Neuronal stem cell (in vitro differentiated cells): ENCODE data around the gene CEP152.

Experiments used
- DNase-seq: peaks from one replicate; pipeline ENCODE4 v3.0.0-alpha.2; 2013; ENCODE audit warnings: low spot score
- H2AFZ ChIP-seq: one replicate; pipeline ENCODE4 v1.6.1; 2013; ENCODE audit warnings: mild to moderate bottlenecking, low read length, inconsistent platforms
- H2AK5ac ChIP-seq: 2 replicates; pipeline ENCODE4 v1.6.1; 2013; ENCODE audit warnings: low read depth, mild to moderate bottlenecking, inconsistent platforms, low read length, moderate library complexity, mixed read lengths
- H2BK120ac ChIP-seq: 2 replicates; pipeline ENCODE4 v1.6.1; 2013; ENCODE audit warnings: low read depth, mild to moderate bottlenecking, inconsistent platforms, low read length, moderate library complexity, mixed read lengths
- H2BK12ac ChIP-seq: one replicate; pipeline ENCODE4 v1.6.1; 2013; ENCODE audit warnings: low read length, inconsistent platforms
- H2BK15ac ChIP-seq: 2 replicates; pipeline ENCODE4 v1.6.1; 2013; ENCODE audit warnings: mild to moderate bottlenecking, low read length, inconsistent platforms, mixed read lengths
- H2BK5ac ChIP-seq: one replicate; pipeline ENCODE4 v1.6.1; 2013; ENCODE audit warnings: inconsistent platforms, mild to moderate bottlenecking, low read length, moderate library complexity
- H3K14ac ChIP-seq: one replicate; pipeline ENCODE4 v1.6.1; 2013; ENCODE audit warnings: low read length, inconsistent platforms
- H3K18ac ChIP-seq: 2 replicates; pipeline ENCODE4 v1.6.1; 2013; ENCODE audit warnings: low read length, inconsistent platforms
- H3K23ac ChIP-seq: 2 replicates; pipeline ENCODE4 v1.6.1; 2013; ENCODE audit warnings: low read depth, mild to moderate bottlenecking, mixed read lengths, low read length, inconsistent platforms; ENCODE audit not compliant: poor library complexity
- H3K27ac ChIP-seq: replicated peaks from 3 replicates; pipeline ENCODE4 v1.5.1; 2013; ENCODE audit warnings: low read length, inconsistent platforms
- H3K27me3 ChIP-seq, 3 experiments: 2 replicates each; pipeline ENCODE4 v1.6.1; 2013; ENCODE audit warnings: low read length in 3 of 3, mild to moderate bottlenecking in 2 of 3, inconsistent platforms in 1 of 3, low read depth in 1 of 3, mixed read lengths in 1 of 3, moderate library complexity in 1 of 3; ENCODE audit not compliant: control insufficient read depth in 3 of 3, insufficient read depth in 3 of 3
- H3K36me3 ChIP-seq, 2 donors: replicated peaks in 1 of 2; 2 replicates each; pipeline ENCODE4 v1.6.1; 2013; ENCODE audit warnings: low read length in 2 of 2; ENCODE audit not compliant: control insufficient read depth in 2 of 2, insufficient read depth in 2 of 2
- H3K4ac ChIP-seq: 2 replicates; pipeline ENCODE4 v1.6.1; 2013; ENCODE audit warnings: inconsistent platforms, mild to moderate bottlenecking, low read length, moderate library complexity
- H3K4me1 ChIP-seq, 2 donors: 1 replicate in 1 of 2; 2 replicates in 1 of 2; pipeline ENCODE4 v1.6.1; 2013; ENCODE audit warnings: low read length in 2 of 2, low read depth in 1 of 2; ENCODE audit not compliant: control insufficient read depth in 2 of 2, insufficient read depth in 1 of 2
- H3K4me2 ChIP-seq: one replicate; pipeline ENCODE4 v1.6.1; 2013; ENCODE audit warnings: mild to moderate bottlenecking, low read length, inconsistent platforms; ENCODE audit not compliant: insufficient read depth, poor library complexity, severe bottlenecking
- H3K4me3 ChIP-seq, 2 donors: 2 replicates each; pipeline ENCODE4 v1.5.1; 2013; ENCODE audit warnings: low read length in 2 of 2, mild to moderate bottlenecking in 2 of 2, inconsistent platforms in 1 of 2, moderate library complexity in 1 of 2
- H3K79me1 ChIP-seq: one replicate; pipeline ENCODE4 v1.6.1; 2013; ENCODE audit warnings: low read depth, mild to moderate bottlenecking, inconsistent platforms, low read length, moderate library complexity
- H3K9ac ChIP-seq: one replicate; pipeline ENCODE4 v1.6.1; 2013; ENCODE audit warnings: mild to moderate bottlenecking, low read depth, low read length, inconsistent platforms; ENCODE audit not compliant: poor library complexity
- H3K9me3 ChIP-seq, 2 donors: replicated peaks in 1 of 2; 2 replicates each; pipeline versions ENCODE3 to v1.6.1; 2013; ENCODE audit warnings: low read length in 2 of 2, mild to moderate bottlenecking in 2 of 2, inconsistent platforms in 1 of 2, low read depth in 1 of 2, mixed read lengths in 1 of 2, moderate library complexity in 1 of 2; ENCODE audit not compliant: control insufficient read depth in 2 of 2, insufficient read depth in 1 of 2
- H4K8ac ChIP-seq: one replicate; pipeline ENCODE4 v1.6.1; 2013; ENCODE audit warnings: low read depth, mild to moderate bottlenecking, inconsistent platforms, low read length, moderate library complexity
- H4K91ac ChIP-seq: one replicate; pipeline ENCODE4 v1.6.1; 2013; ENCODE audit warnings: low read length, low read depth, mild to moderate bottlenecking, inconsistent platforms; ENCODE audit not compliant: poor library complexity
- WGBS, 2 donors: extraction: QIAGEN DNeasy Blood & Tissue Kit; methylation state at CpG; one replicate each; pipeline ENCODE4 v1.1.7; 2013; ENCODE audit warnings: missing lambda C conversion rate in 2 of 2, mixed read lengths in 1 of 2; ENCODE audit not compliant: insufficient read length in 2 of 2, insufficient replicate concordance in 1 of 2; ENCODE audit errors: extremely low coverage in 2 of 2; 5-methylcytosine and 5-hydroxymethylcytosine counted together

Gene CEP152

GRCh38 chr15:48781017-48781416, 29.9 kb downstream of the CEP152 start:
- Histone ChIP-seq H2BK15ac (no peak overlapping the region), H2BK120ac (no peak overlapping the region), H3K9me3 (no peaks in the 10 kb centered on the region), H3K27me3 (no peaks in the 10 kb centered on the region), H3K14ac (no peak overlapping the region), H3K23ac (no peak overlapping the region), H2BK12ac (no peak overlapping the region), H3K27ac (no peak overlapping the region), H2BK5ac (no peak overlapping the region), H4K91ac (no peak overlapping the region), H3K4me3 (no peak overlapping the region), H2AK5ac (no peak overlapping the region), H4K8ac (no peak overlapping the region), H3K36me3 (peaks cover 15 to 72% of the 10 kb centered on the region in 2 donors), H3K4ac (no peak overlapping the region), H3K18ac (no peak overlapping the region), H3K4me2 (no peak overlapping the region), H3K9ac (no peak overlapping the region), H3K4me1 (no peaks in the 10 kb centered on the region), H2AFZ (no peak overlapping the region), H3K79me1 (no peaks in the 10 kb centered on the region)
- DNase-seq: no peak
- WGBS, 2 donors: no CpG with 5 or more reads among the region's 2 CpGs

- Histone ChIP-seq H2BK120ac (no peak overlapping the region), H3K23ac (no peak overlapping the region), H2AK5ac (no peak overlapping the region), H3K9ac (no peak overlapping the region), H3K18ac (no peak overlapping the region), H3K79me1 (no peaks in the 10 kb centered on the region), H3K4me3 (no peak overlapping the region), H3K27ac (no peak overlapping the region), H2BK12ac (no peak overlapping the region), H2AFZ (no peak overlapping the region), H2BK15ac (no peak overlapping the region), H3K4me2 (no peak overlapping the region), H3K4me1 (no peaks in the 10 kb centered on the region), H3K4ac (no peak overlapping the region), H3K36me3 (peaks cover 13 to 61% of the 10 kb centered on the region in 2 donors), H2BK5ac (no peak overlapping the region), H3K9me3 (peaks cover 0 to 15% of the 10 kb centered on the region in 2 donors), H3K14ac (no peak overlapping the region), H3K27me3 (no peaks in the 10 kb centered on the region), H4K91ac (no peak overlapping the region), H4K8ac (no peak overlapping the region)
- WGBS, 2 donors: no CpG with 5 or more reads among the region's 10 CpGs
- no peak for DNase-seq
These were observed 32.5 kb downstream of the CEP152 start for GRCh38 chr15:48778331-48778730.

DNA sequence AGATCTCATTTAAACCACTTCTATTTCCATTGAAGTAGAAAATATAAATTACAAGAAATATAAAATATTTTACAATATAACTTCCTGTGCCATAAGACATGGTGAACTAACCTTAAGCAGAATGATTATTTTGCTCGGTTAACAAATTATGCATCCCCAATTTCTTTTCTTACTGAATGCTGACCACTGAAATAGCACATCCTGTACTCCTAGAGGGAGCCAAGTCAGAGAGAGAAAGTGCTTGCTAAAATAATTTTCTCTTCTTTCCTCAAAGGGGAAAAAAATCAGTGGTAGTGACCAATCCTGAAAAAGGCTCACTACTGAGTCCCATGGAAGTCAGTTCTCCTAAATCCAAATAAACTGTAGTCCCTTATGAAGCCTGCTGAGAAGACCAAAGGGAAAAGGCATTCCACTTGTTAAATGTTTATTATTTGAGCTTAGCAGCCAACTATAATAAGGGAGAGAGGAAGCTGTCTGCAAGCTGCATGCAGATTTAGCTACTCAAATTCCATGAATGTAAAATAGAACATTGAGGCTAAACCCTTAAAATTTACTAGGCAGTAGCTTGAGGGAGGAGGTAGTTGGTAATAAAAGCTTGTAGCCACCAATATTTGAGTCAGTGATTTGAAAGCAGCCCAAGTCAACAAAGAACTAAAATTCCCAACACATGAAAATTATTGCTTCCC, 33.1 kb downstream of the CEP152 start:
- Histone ChIP-seq H2AFZ (no peak overlapping the region), H3K27ac (no peak overlapping the region)
- no CpG with 5 or more reads among the region's 1 CpG for WGBS, 2 donors

DNA sequence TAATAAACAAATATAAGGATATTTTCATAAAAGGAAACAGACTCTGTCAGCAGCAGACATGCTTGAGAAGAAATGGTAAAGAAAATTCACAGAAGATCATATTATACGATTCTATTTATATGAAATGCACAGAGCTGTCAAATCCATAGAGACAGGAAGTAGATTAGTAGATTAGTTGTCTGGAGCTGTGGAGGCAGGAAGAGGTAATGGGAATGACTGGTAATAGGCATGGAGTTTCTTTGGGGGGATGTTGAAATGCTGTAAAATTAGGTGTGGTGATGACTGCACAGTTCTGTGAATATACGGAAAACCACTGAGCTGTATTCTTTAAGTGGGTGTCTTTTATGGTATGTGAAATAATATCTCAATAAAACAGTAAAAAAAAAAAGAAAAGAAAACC, 35.3 kb downstream of the CEP152 start:
- Histone ChIP-seq H2BK12ac (no peak overlapping the region), H3K27ac (no peak overlapping the region), H3K4ac (no peak overlapping the region), H4K8ac (no peak overlapping the region), H3K4me1 (no peaks in the 10 kb centered on the region), H3K23ac (no peak overlapping the region), H3K18ac (no peak overlapping the region), H3K4me2 (no peak overlapping the region), H2BK120ac (no peak overlapping the region), H3K14ac (no peak overlapping the region), H2AK5ac (no peak overlapping the region), H2BK5ac (no peak overlapping the region), H3K9ac (no peak overlapping the region), H4K91ac (no peak overlapping the region), H3K79me1 (no peaks in the 10 kb centered on the region), H3K27me3 (no peaks in the 10 kb centered on the region), H2BK15ac (no peak overlapping the region), H3K36me3 (peaks cover 5 to 55% of the 10 kb centered on the region in 2 donors), H3K9me3 (peaks cover 0 to 15% of the 10 kb centered on the region in 2 donors), H3K4me3 (no peak overlapping the region), H2AFZ (no peak overlapping the region)
- DNase-seq: no peak
- WGBS, 2 donors: no CpG with 5 or more reads among the region's 2 CpGs

More for the DNA sequence above, 33.1 kb downstream of the CEP152 start:
- no peak overlapping the region for H2BK15ac ChIP-seq
- H2BK120ac ChIP-seq: no peak overlapping the region
- H2AK5ac ChIP-seq: no peak overlapping the region
- no peak overlapping the region for H3K4me3 ChIP-seq
- H3K9me3 ChIP-seq: peaks cover 0 to 15% of the 10 kb centered on the region in 2 donors
- DNase-seq: no peak
- H4K91ac ChIP-seq: no peak overlapping the region
- H4K8ac ChIP-seq: no peak overlapping the region
- no peak overlapping the region for H3K4ac ChIP-seq
- H3K23ac ChIP-seq: no peak overlapping the region
- no peaks in the 10 kb centered on the region for H3K79me1 ChIP-seq
- no peak overlapping the region for H2BK12ac ChIP-seq
- no peak overlapping the region for H3K4me2 ChIP-seq
- H3K4me1 ChIP-seq: no peaks in the 10 kb centered on the region
- H3K27me3 ChIP-seq: no peaks in the 10 kb centered on the region
- no peak overlapping the region for H3K9ac ChIP-seq
- no peak overlapping the region for H3K14ac ChIP-seq
- H3K18ac ChIP-seq: no peak overlapping the region
- H2BK5ac ChIP-seq: no peak overlapping the region
- H3K36me3 ChIP-seq: peaks cover 13 to 56% of the 10 kb centered on the region in 2 donors
